NCI-H2081 treated with DMSO at 0.1 percent for 48 hours (cell line): ENCODE data around the gene CAPN15.
A peak's percentile ranks its signal among the peaks of the same experiment; 100 is the strongest.

Experiments
- DNase-seq: peaks from one replicate; lab custom pipeline; 2025; lab: John Stamatoyannopoulos, UW

CAPN15 gene

GRCh38 chr16:578232-578869, 50.8 kb downstream of the CAPN15 start:
- DNase-seq = no peak

DNA sequence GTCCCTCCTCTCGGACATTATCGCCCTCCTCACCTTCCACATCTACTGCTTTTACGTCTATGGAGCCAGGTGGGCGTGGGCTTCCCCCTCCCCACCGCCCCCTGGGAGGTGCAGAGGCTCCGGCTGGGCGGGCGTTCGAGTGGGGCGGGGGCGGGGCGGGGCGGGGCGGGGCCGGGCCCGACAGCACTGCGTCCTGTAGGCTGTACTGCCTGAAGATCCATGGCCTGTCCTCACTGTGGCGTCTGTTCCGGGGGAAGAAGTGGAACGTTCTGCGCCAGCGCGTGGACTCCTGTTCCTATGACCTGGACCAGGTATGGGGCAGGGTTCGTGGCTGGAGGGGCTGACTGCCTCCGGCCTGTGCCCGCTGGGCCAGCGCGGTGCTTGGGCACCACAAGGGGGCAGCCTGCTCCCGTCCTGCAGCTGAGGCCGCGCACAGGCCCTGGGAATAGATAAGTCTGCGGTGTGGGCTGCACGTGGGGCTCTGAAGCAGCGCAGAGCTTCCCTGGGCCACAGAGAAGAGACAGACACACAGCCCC, 51.4 kb downstream of the CAPN15 start:
- DNase-seq = no peak

DNA sequence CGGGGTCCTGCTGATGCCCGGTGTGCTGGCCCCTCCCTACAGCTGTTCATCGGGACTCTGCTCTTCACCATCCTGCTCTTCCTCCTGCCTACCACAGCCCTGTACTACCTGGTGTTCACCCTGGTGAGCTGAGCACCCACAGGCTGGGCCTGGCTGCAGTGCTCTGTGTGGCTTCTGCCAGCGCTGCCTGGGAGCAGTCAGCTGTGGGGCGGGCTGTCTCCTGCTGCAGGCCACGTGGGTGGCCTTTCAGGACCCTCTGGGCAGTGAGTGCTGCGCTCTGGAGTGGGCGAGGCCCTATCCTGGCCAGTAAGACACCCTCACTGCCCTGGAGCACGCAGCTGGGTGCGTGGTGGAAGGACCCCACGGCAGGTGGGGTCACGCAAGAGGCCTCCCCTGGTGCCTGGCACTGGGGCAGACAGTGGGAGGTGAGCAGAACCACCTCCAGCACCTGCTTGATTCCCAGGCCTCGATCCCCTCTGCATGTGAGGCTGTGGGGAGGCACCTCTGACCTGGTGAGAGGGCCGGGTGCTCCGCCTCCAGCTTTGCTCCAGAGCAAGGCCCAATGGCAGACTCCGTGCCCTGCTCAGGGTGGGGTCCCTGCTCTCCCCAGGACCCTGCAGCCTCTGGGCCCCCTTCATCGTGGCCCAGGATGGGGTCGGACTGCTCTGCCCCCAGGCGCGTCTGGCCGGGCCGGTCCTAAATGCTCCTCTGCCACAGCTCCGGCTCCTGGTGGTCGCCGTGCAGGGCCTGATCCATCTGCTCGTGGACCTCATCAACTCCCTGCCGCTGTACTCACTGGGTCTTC, 52.8 kb downstream of the CAPN15 start:
- DNase-seq = no peak

GRCh38 chr16:580946-581498, 53.5 kb downstream of the CAPN15 start:
- DNase-seq = no peak

GRCh38 chr16:582218-582613, 54.7 kb downstream of the CAPN15 start:
- no peak for DNase-seq

- no peak for DNase-seq
These were observed 55.3 kb downstream of the CAPN15 start for GRCh38 chr16:582614-583331.

- no peak for DNase-seq
These were observed 55.9 kb downstream of the CAPN15 start for GRCh38 chr16:583470-583814.

GRCh38 chr16:583815-584591, 56.5 kb downstream of the CAPN15 start:
- no peak for DNase-seq

- no peak for DNase-seq
These were observed 57.8 kb downstream of the CAPN15 start for GRCh38 chr16:585351-585750.

- DNase-seq = no peak
These were observed 58.6 kb downstream of the CAPN15 start for GRCh38 chr16:586047-586644.

- DNase-seq = no peak
These were observed 59.4 kb downstream of the CAPN15 start for GRCh38 chr16:586645-587590.

DNA sequence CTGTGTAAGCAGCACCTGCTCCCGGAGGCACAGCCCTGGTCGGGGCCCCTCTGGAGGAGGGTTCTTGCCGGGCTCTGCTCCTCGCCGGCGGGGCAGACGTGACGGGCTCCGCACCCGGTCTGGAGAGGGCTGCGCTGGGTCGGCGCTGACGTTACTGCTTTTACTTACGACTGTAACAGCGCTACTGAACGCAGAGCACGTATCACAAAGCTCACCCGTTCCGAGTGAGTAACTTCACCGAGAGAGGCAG, 61.1 kb downstream of the CAPN15 start:
- no peak for DNase-seq

DNA sequence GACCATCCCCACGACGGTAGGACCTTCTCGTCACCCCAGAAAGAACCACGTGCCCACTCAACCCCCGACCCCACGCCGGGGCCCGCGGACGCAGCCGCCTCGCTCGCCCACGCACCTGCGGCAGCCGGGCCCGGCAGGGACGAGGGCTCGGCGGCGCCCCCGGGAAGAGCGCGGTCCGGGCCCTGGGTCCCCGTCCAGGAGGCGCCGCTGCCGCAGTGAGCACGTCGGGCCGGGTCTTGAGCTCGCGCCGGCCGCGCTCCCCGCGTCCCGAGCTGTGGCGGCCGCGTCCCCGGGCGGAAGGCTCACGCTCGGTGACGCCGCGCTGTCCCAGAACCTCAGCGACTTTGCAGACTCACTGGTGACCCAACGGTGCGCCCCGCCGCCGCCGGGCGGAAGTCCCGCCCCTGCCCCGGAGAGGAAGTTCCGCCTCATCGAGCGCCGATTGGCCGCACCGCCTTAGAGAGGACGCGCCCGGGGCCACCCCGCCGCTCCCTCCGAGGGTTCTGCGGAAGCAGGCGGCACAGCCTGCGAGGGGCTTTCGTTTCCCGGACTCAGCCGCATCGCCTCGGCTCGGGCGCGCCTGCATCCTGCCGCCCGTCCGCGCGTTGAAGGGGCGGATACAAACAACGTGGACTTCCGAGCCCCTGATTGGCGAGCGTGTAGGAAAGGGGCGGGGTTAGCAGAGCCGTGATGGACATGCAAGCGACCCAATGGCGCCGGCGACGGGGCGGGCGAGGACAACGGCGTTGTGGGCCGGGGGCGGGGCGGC, 61.6 kb downstream of the CAPN15 start:
- DNase-seq = peak; percentile 82

DNA sequence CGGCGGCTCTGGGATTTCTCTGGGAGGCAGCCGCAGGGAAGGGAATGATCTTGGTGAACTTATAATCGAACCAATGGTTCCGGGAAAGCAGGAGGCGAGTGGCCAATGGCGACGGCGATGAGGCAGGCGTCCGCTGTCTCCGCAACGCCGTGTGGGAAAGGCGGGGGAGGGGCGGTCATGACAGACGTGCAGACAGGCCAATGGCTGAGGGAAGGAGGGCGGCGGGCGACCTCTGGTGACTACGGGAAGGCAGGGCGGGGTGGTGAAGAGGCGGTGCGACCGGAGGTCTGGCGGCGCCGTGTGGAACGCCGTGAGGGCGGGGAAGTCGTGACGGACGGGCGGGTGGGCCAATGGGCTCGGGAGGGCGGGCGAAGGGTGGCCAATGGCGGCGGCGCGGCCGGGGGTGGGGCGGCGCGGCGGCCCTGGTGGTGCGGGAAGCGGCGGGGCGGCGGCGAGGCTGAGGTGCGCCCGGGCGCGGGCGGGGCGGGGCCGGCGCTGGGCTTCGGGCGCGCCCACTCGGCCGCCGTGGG, 62.2 kb downstream of the CAPN15 start, which contains the start of gene RAB40C:
RAB40C (plus strand) TSS at position 409 of the 530 bp plus-strand sequence. CDS start 226 bp downstream, outside the sequence.
- DNase-seq = peak; percentile 84

GRCh38 chr16:590188-590814, 62.8 kb downstream of the CAPN15 start:
- no peak for DNase-seq

DNA sequence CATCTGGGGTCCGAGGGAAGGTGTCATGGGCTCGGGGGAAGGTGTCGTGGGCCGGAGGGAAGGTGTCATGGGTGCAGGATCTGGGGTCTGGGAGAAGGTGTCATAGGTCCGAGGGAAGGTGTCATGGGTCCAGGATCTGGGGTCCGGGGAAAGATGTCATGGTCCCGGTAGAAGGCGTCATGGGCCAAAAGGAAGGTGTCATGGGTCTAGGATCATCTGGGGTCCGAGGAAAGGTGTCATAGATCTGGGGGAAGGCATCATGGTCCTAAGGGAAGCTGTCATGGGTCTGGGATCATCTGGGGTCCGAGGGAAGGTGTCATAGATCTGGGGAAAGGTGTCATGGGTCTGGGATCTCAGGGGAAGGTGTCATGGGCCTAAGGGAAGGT, 63.3 kb downstream of the CAPN15 start:
- DNase-seq = no peak

GRCh38 chr16:591231-591630, 63.7 kb downstream of the CAPN15 start:
- no peak for DNase-seq

GRCh38 chr16:591892-592517, 64.5 kb downstream of the CAPN15 start:
- DNase-seq = no peak
